ENCODE measurements around the gene DCN. TPM values are rescaled to one million over a fixed set of nuclear protein-coding genes. Genes with fewer than 3 reads are reported as not detected.
A peak's percentile ranks its signal among the peaks of the same experiment; 100 is the strongest.

Gene DCN
- total RNA-seq, 1 experiment from 2014 or later: not detected

- H3K27me3 ChIP-seq (ENCODE audit: low read length): no peaks in the 10 kb centered on the region
- H3K9me2 ChIP-seq (replicated peaks; ENCODE audit: low read length): no peaks in the 10 kb centered on the region
- H2AFZ ChIP-seq (ENCODE audit: low read length): peak overlapping the region; percentile 73; the same call in 1 of the 2 replicates
- H3K4me1 ChIP-seq (ENCODE audit: insufficient read depth, low read length): peaks cover 9% of the 10 kb centered on the region
- DNase-seq: no peak
- H3K4me3 ChIP-seq (ENCODE audit: low read length): no peak overlapping the region
- no peak for ATAC-seq
- POLR2A ChIA-PET (ENCODE audit: unreplicated experiment): no interaction called here
- H3K4me2 ChIP-seq (ENCODE audit: low read length): 0 out of 2 replicates have a peak overlapping the region, but pooled peaks have one; percentile 65
- no peak overlapping the region for H3K9ac ChIP-seq (ENCODE audit: low read length)
- no peaks in the 10 kb centered on the region for H3K79me2 ChIP-seq (ENCODE audit: low read length)
- H3K27ac ChIP-seq (ENCODE audit: low read length): no peak overlapping the region
- TF ChIP-seq EZH2phosphoT487 (IDR thresholded peaks at IDR 0.05; ENCODE audit: borderline replicate concordance, low read length) (no peak), EZH2 (IDR thresholded peaks at IDR 0.05; ENCODE audit: low read length, unreplicated experiment) (no peak), CTCF (conservative IDR thresholded peaks at IDR 0.05; ENCODE audit: low read depth, low read length) (no peak)
- no peaks in the 10 kb centered on the region for H4K20me1 ChIP-seq (ENCODE audit: low read length)
- CTCF ChIA-PET: no interaction called here
- no peaks in the 10 kb centered on the region for H3F3A ChIP-seq (ENCODE audit: low read length, unreplicated experiment)
- no TSS peak for BruUV-seq (replicated peaks)
- no peaks in the 10 kb centered on the region for H3K9me3 ChIP-seq (ENCODE audit: low read length)
- intact Hi-C loops (cut with micrococcal nuclease): loop anchor here (5.0 kb wide), 1 partner anchor 67 kb away; no protein-coding TSS in a partner anchor
- H3K36me3 ChIP-seq (ENCODE audit: low read depth, low read length): no peaks in the 10 kb centered on the region
Observed at GRCh38 chr12:91110311-91110924, 72.2 kb downstream of the DCN start.

- DNase-seq: no peak
- no peak overlapping the region for H3K9ac ChIP-seq (ENCODE audit: low read length)
- no peak for TF ChIP-seq EZH2phosphoT487 (IDR thresholded peaks at IDR 0.05; ENCODE audit: borderline replicate concordance, low read length)
- TF ChIP-seq EZH2 (IDR thresholded peaks at IDR 0.05; ENCODE audit: low read length, unreplicated experiment): no peak
- no peak for TF ChIP-seq CTCF (conservative IDR thresholded peaks at IDR 0.05; ENCODE audit: low read depth, low read length)
- intact Hi-C loops (cut with micrococcal nuclease): loop anchor here (1.0 to 5.0 kb wide), 5 partner anchors 20 to 246 kb away; no protein-coding TSS in a partner anchor
- peaks cover 9% of the 10 kb centered on the region for H3K4me1 ChIP-seq (ENCODE audit: insufficient read depth, low read length)
- POLR2A ChIA-PET (ENCODE audit: unreplicated experiment): no interaction called here
- H3K9me2 ChIP-seq (replicated peaks; ENCODE audit: low read length): no peaks in the 10 kb centered on the region
- H4K20me1 ChIP-seq (ENCODE audit: low read length): no peaks in the 10 kb centered on the region
- no peaks in the 10 kb centered on the region for H3K27me3 ChIP-seq (ENCODE audit: low read length)
- no peak overlapping the region for H3K27ac ChIP-seq (ENCODE audit: low read length)
- no peaks in the 10 kb centered on the region for H3K9me3 ChIP-seq (ENCODE audit: low read length)
- H3K79me2 ChIP-seq (ENCODE audit: low read length): no peaks in the 10 kb centered on the region
- no TSS peak for BruUV-seq (replicated peaks)
- H3F3A ChIP-seq (ENCODE audit: low read length, unreplicated experiment): no peaks in the 10 kb centered on the region
- peak overlapping the region; percentile 43; the same call in 1 of the 2 replicates for H3K4me2 ChIP-seq (ENCODE audit: low read length)
- no peaks in the 10 kb centered on the region for H3K36me3 ChIP-seq (ENCODE audit: low read depth, low read length)
- no peak for ATAC-seq
- CTCF ChIA-PET: interaction anchor here (0.6 to 0.7 kb wide), 2 partner anchors 150 to 151 kb away, joined by 3 read pairs; no protein-coding TSS in a partner anchor
- no peak overlapping the region for H3K4me3 ChIP-seq (ENCODE audit: low read length)
- peak overlapping the region; percentile 70; the same call in 1 of the 2 replicates for H2AFZ ChIP-seq (ENCODE audit: low read length)
Observed at GRCh38 chr12:91109581-91110310, 72.9 kb downstream of the DCN start.

Data from PC-3 (cell line).